Activated gamma-delta T cell (primary cell): ENCODE data around the gene CTSF.
"Not testable (repeated sequence)": the region's sequence is repeated elsewhere in the genome, so short reads cannot be mapped to it uniquely, and the experiment has no call there.

ENCODE experiments used
- DNase-seq: peaks from one replicate; lab custom pipeline; 2025; lab: John Stamatoyannopoulos, UW

CTSF gene

GRCh38 chr11:66589996-66590675 lies 21.7 kb upstream of the CTSF start:
- no peak for DNase-seq

GRCh38 chr11:66589315-66589714 lies 20.9 kb upstream of the CTSF start:
- not testable (repeated sequence) for DNase-seq

GRCh38 chr11:66586136-66586535 lies 17.7 kb upstream of the CTSF start:
- DNase-seq: no peak

- not testable (repeated sequence) for DNase-seq
These were observed 17.0 kb upstream of the CTSF start for GRCh38 chr11:66585447-66585846.

- not testable (repeated sequence) for DNase-seq
These were observed 14.2 kb upstream of the CTSF start for GRCh38 chr11:66582565-66583147.

GRCh38 chr11:66581261-66581660 lies 12.9 kb upstream of the CTSF start:
- no peak for DNase-seq

GRCh38 chr11:66580803-66581202 lies 12.4 kb upstream of the CTSF start:
- DNase-seq: no peak

- peak; percentile 27 for DNase-seq
These were observed 10.7 kb upstream of the CTSF start for GRCh38 chr11:66579017-66579606.

- no peak for DNase-seq
These were observed 2.4 kb upstream of the CTSF start for GRCh38 chr11:66570850-66571180.

GRCh38 chr11:66570079-66570849 lies 1.9 kb upstream of the CTSF start:
- DNase-seq: no peak

GRCh38 chr11:66569076-66569475 lies 670 bp upstream of the CTSF start:
- DNase-seq: no peak

- no peak for DNase-seq
These were observed 651 bp downstream of the CTSF start for GRCh38 chr11:66567787-66568123.

GRCh38 chr11:66566221-66566620 lies 2.2 kb downstream of the CTSF start:
- no peak for DNase-seq

GRCh38 chr11:66564984-66565383 lies 3.4 kb downstream of the CTSF start:
- no peak for DNase-seq

GRCh38 chr11:66564538-66564937 lies 3.9 kb downstream of the CTSF start:
- no peak for DNase-seq

- no peak for DNase-seq
These were observed 4.6 kb downstream of the CTSF start for GRCh38 chr11:66563832-66564231.

GRCh38 chr11:66562907-66563583 lies 5.4 kb downstream of the CTSF start:
- DNase-seq: no peak

GRCh38 chr11:66562275-66562674 lies 6.1 kb downstream of the CTSF start:
- no peak for DNase-seq

GRCh38 chr11:66561975-66562248 lies 6.5 kb downstream of the CTSF start:
- DNase-seq: no peak

GRCh38 chr11:66561178-66561974 lies 7.0 kb downstream of the CTSF start:
- no peak for DNase-seq

GRCh38 chr11:66559866-66560676 lies 8.3 kb downstream of the CTSF start:
- DNase-seq: no peak
